ENCODE measurements around the gene CENPU. TPM values are rescaled to one million over a fixed set of nuclear protein-coding genes. Genes with fewer than 3 reads are reported as not detected.

The CENPU gene
- polyA plus RNA-seq, 10 donors, result 13.9 to 34.7 (median 24.3) TPM

DNA sequence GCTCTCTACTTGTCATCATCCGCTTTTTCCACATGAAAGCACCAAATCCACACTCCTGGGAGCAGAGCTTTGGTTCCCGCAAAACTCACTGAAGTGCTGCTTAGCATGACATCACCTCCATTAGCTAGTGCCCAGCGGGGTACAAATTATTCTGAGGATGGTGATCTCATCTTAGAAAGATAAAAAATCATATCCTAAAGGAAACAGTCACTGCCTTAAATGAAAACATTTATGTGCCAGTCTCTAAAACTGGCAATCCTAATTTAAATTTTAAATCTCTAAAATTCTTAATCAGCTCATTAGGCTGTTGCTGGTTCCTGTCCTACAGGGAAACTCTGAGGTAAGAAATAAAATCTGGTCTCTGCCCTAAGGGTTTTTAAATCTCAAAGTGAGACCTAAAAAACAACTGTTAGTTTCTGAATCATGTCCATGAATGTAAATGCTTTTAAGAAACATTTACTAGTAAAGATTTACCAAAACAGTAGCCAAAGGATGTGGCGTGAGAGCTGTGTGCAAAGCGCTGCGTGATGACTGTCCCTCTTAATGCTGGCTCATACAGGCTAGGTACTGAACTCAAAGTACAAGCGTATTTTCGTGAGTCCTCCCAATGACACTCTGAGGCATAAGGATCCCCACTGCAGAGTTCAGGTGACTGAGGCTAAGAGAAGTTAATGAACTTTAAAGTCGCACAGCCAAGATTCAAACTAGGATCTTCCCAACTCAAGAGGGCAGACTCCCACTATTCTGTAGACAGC, 89.2 kb downstream of the CENPU start:
- no peak for DNase-seq

Other genes with a start within 250 kb of the CENPU start
- gene CASP3, start 84.6 kb downstream of the CENPU start, polyA plus RNA-seq (ENCODE audit: insufficient read length in 10 of 10), result 10 to 100 TPM; 36.8 to 52.6 (median 41.9) TPM
- 10 to 100 TPM; 19.7 to 46.4 (median 26.8) TPM for gene PRIMPOL, start 84.4 kb downstream of the CENPU start, polyA plus RNA-seq (ENCODE audit: insufficient read length in 10 of 10)
- gene ACSL1, start 91.9 kb upstream of the CENPU start, polyA plus RNA-seq (ENCODE audit: insufficient read length in 10 of 10), result 10 to 100 TPM; 39.5 to 55.4 (median 47.4) TPM

Data from muscle of back (tissue), 11 donors.